HL-60/S4 treated with retinoic acid at 250 ng/mL for 4 days and 3 days (cell line): ENCODE results near the gene CSPG4.
"Not testable (repeated sequence)": the region's sequence is repeated elsewhere in the genome, so short reads cannot be mapped to it uniquely, and the experiment has no call there.

Experiments used
- in situ Hi-C: fragments of 300-500 bp; cut with MboI; formaldehyde crosslinking; loops from 2 replicates; pipeline ENCODE4 v1.7.0; 2022; ENCODE audit warnings: low sequenced_read_pairs

Gene CSPG4

GRCh38 chr15:75693028-75693427 is 19.6 kb downstream of the CSPG4 start:
- in situ Hi-C loops: not testable (repeated sequence)

- in situ Hi-C loops: not testable (repeated sequence)
These were observed 20.3 kb downstream of the CSPG4 start for GRCh38 chr15:75692311-75692710.

- in situ Hi-C loops: not testable (repeated sequence)
These were observed 23.2 kb downstream of the CSPG4 start for GRCh38 chr15:75689429-75689828.

GRCh38 chr15:75688831-75689230 is 23.8 kb downstream of the CSPG4 start:
- in situ Hi-C loops: no loop called here

GRCh38 chr15:75688278-75688557 is 24.4 kb downstream of the CSPG4 start:
- in situ Hi-C loops: no loop called here

- in situ Hi-C loops: no loop called here
These were observed 25.0 kb downstream of the CSPG4 start for GRCh38 chr15:75687486-75688277.

- in situ Hi-C loops: not testable (repeated sequence)
These were observed 26.4 kb downstream of the CSPG4 start for GRCh38 chr15:75686212-75686642.

- in situ Hi-C loops: no loop called here
These were observed 27.5 kb downstream of the CSPG4 start for GRCh38 chr15:75685195-75685594.

GRCh38 chr15:75684648-75685047 is 28.0 kb downstream of the CSPG4 start:
- in situ Hi-C loops: no loop called here

GRCh38 chr15:75683646-75684312 is 28.9 kb downstream of the CSPG4 start:
- in situ Hi-C loops: not testable (repeated sequence)

GRCh38 chr15:75682181-75683135 is 30.2 kb downstream of the CSPG4 start:
- in situ Hi-C loops: no loop called here

- in situ Hi-C loops: no loop called here
These were observed 32.5 kb downstream of the CSPG4 start for GRCh38 chr15:75680007-75680789.

GRCh38 chr15:75678324-75678690 is 34.3 kb downstream of the CSPG4 start:
- in situ Hi-C loops: not testable (repeated sequence)

- in situ Hi-C loops: no loop called here
These were observed 35.0 kb downstream of the CSPG4 start for GRCh38 chr15:75677465-75678323.

GRCh38 chr15:75676688-75677464 is 35.8 kb downstream of the CSPG4 start:
- in situ Hi-C loops: no loop called here

- in situ Hi-C loops: no loop called here
These were observed 36.9 kb downstream of the CSPG4 start for GRCh38 chr15:75675579-75676404.

GRCh38 chr15:75674366-75674765 is 38.3 kb downstream of the CSPG4 start:
- in situ Hi-C loops: no loop called here
